22Rv1 (cell line): ENCODE results near the gene PTBP2.

Source experiments
- H3K27ac ChIP-seq: fragments of 450-650 bp; 2 replicates; pipeline ENCODE4 v1.5.1; 2017
- ZFX ChIP-seq: fragments of 450-650 bp; IDR thresholded peaks from 2 replicates; pipeline ENCODE4 v1.6.1; 2017; ENCODE audit warnings: antibody characterized with exemption, borderline replicate concordance
- TF ChIP-seq, protein P1 (sequence below): fragments of 450-650 bp; IDR thresholded peaks from 2 replicates; pipeline ENCODE4 v1.5.1; 2017; ENCODE audit warnings: mild to moderate bottlenecking

Gene PTBP2

DNA sequence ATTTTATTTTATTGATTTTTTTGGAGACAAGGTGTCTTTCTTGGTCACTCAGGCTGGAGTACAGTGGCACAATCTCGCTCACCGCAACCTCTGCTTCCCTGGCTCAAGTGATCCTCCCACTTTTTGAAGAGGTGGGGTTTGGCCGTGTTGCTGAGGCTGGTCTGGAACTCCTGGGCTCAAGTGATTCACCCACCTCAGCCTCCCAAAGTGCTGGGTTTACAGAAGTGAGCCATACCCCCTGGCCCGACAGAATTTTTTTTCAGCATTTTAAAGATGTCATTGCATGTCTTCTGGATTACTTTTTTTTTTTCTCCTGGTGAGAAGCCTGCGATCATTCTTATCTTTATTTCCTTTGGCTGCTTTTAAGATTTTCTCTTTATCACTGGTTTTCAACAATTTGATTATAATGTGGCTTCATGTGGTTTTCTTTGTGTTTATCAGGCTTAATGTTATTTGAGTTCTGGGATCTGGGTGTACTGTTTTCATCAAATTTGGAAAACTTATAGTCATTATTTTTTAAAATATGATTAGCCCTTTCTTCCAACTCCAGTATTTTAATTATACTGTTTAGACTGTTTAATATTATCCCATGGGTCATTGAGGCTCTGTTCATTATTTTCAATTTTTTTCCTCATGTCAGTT, 23.1 kb upstream of the PTBP2 start:
- no peak for TF ChIP-seq ZFX
- TF ChIP-seq, protein P1, sequence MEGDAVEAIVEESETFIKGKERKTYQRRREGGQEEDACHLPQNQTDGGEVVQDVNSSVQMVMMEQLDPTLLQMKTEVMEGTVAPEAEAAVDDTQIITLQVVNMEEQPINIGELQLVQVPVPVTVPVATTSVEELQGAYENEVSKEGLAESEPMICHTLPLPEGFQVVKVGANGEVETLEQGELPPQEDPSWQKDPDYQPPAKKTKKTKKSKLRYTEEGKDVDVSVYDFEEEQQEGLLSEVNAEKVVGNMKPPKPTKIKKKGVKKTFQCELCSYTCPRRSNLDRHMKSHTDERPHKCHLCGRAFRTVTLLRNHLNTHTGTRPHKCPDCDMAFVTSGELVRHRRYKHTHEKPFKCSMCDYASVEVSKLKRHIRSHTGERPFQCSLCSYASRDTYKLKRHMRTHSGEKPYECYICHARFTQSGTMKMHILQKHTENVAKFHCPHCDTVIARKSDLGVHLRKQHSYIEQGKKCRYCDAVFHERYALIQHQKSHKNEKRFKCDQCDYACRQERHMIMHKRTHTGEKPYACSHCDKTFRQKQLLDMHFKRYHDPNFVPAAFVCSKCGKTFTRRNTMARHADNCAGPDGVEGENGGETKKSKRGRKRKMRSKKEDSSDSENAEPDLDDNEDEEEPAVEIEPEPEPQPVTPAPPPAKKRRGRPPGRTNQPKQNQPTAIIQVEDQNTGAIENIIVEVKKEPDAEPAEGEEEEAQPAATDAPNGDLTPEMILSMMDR: no peak
- no peak overlapping the region for H3K27ac ChIP-seq

DNA sequence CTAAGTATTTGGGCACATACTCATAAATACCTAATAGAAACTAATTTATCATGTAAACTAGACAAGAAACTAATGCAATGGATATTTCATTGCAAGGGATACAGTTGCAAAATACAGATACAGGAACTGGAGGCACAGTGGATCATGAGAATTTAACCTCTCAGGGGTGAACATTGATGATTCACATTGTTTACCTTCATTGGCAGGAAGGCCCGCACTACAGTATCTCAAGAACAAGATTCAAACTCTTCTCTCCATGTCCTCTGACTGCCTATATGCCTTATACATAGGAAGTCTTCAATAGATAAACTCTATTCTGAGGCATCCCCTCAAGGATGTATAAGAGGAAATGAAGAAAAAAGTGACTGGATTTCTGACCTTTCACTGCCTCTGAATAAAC, 18.4 kb upstream of the PTBP2 start:
- no peak overlapping the region for H3K27ac ChIP-seq
- TF ChIP-seq, protein P1: no peak
- no peak for TF ChIP-seq ZFX

DNA sequence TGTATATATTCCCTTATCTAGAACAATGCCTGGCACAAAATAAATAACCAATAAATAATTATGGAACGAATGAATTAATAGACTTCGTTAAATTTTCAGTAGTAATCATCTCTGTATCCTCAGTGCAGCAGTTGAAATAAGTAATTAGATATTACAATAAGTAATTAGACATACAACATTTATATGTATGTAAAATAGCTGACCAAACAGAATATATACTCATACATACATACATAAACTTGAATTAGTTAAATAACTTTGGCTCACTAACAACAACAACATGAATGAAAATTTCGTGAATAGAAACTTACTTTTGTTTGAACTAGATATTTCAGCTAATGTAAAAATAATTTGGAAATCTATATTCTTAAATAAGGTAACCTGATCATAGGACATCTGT, 14.6 kb upstream of the PTBP2 start:
- H3K27ac ChIP-seq: no peak overlapping the region
- no peak for TF ChIP-seq ZFX
- TF ChIP-seq, protein P1: no peak

DNA sequence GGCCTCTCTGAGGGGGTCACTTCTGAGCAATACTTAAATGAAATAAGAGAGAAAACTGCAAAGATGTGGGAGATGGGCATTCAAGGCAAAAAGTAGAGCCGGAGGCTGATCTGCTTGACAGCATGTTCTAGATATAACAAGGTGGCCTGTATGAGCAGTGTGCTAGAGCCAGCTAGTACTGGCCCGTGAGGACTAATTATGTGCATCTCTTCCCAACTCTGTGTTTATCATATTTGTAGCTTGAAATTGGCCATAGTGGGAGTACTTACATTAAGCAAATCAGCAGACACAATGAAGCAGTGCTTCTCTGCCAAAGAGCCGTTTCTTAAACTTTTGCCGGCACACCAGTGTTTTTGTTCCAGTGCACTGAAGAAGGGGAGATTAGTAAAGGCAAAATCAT, 13.1 kb upstream of the PTBP2 start:
- TF ChIP-seq, protein P1: no peak
- no peak for TF ChIP-seq ZFX

DNA sequence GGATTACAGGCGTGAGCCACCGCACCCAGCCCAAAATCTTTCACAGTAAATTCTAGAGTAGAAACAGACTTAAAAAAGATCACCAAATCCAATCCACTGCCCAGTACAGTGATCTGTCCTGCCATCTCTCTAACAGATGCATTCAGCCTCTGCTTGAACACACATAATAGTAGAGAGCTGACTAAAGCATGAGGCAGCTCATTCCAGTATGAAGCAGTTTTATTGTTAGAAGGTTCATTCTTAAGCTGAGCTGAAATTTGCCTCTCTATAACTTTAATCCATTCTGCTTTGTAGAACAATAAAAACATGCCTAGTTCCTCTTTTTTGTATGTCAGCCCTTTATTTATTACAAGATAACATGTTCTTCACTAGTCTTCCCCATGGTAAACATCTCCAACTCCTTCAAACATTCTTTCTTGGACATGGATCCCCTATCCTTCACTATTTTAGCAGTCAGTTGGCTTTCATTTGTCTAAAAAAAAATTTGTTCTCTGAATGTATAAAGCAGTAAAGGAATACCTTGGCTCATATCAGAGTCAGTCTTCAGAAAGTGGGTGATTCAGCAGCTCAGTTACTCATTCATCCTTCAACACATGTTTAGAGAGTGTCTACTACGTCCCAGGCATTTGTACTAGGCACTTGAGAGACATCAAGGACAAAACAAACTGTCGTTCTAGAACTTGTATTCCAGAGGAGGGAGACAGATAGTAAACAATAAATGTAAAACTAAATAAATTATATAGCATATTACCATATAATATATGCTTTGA, 10.7 kb upstream of the PTBP2 start:
- no peak for TF ChIP-seq ZFX
- TF ChIP-seq, protein P1: no peak
- no peak overlapping the region for H3K27ac ChIP-seq

More for the DNA sequence above, 13.1 kb upstream of the PTBP2 start:
- H3K27ac ChIP-seq: no peak overlapping the region

DNA sequence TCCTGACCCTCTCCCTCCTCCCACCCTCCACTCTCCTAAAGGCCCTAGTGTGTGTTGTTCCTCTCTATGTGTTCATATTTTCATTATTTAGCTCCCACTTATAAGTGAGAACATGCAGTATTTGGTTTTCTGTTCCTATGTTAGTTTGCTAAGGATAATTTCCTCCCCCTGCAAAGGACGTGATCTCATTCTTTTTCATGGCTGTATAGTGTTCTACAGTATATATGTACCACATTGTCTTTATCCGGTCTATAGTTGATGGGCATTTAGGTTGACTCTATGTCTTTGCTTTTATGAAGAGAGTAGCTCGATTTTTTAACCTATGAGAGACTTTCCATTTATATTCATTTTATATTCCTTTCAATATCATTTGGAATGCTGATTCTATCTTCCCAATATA, 7.9 kb upstream of the PTBP2 start:
- TF ChIP-seq, protein P1: no peak
- no peak for TF ChIP-seq ZFX
- H3K27ac ChIP-seq: no peak overlapping the region

DNA sequence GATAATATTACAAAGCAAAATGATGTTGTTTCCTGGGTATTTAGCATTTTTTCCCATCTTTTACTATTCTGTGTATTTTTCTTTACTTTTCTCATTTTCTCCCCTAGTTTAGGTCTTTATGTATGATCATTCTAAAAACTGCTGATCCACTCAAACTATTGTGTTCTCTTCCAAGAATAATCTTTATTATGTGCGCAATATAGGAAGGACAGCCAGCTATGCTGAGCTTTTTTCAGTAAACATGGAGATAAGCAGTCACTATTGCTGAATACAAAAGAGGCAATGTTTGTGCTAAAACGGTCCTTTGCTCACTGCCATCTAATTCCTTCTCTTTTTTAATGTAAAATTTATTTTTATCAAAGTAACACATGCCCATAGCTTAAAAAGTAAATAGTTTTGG, 6.7 kb upstream of the PTBP2 start:
- H3K27ac ChIP-seq: no peak overlapping the region
- TF ChIP-seq ZFX: no peak
- TF ChIP-seq, protein P1: no peak
